HG02763 (cell line): ENCODE results near the gene LTO1.
"Not testable (repeated sequence)": the region's sequence is repeated elsewhere in the genome, so short reads cannot be mapped to it uniquely, and the experiment has no call there.

Experiments
- ATAC-seq: cut with Tn5 transposase; IDR thresholded peaks from one replicate; pipeline ENCODE4 v1.9.1; 2021; ENCODE audit warnings: mild to moderate bottlenecking, moderate library complexity; ENCODE audit not compliant: unreplicated experiment

The LTO1 gene

GRCh38 chr11:69636512-69637197, 38.5 kb downstream of the LTO1 start:
- ATAC-seq: no peak

GRCh38 chr11:69635804-69636511, 39.2 kb downstream of the LTO1 start:
- ATAC-seq: no peak

- ATAC-seq: no peak
Observed at GRCh38 chr11:69635195-69635594, 40.0 kb downstream of the LTO1 start.

- no peak for ATAC-seq
Observed at GRCh38 chr11:69634590-69634989, 40.6 kb downstream of the LTO1 start.

- ATAC-seq: no peak
Observed at GRCh38 chr11:69634069-69634468, 41.1 kb downstream of the LTO1 start.

GRCh38 chr11:69632900-69633299, 42.3 kb downstream of the LTO1 start:
- ATAC-seq: no peak

- ATAC-seq: no peak
Observed at GRCh38 chr11:69630424-69630823, 44.7 kb downstream of the LTO1 start.

- no peak for ATAC-seq
Observed at GRCh38 chr11:69630017-69630416, 45.1 kb downstream of the LTO1 start.

GRCh38 chr11:69627551-69627950, 47.6 kb downstream of the LTO1 start:
- ATAC-seq: no peak

GRCh38 chr11:69625476-69625875, 49.7 kb downstream of the LTO1 start:
- ATAC-seq: no peak

- ATAC-seq: no peak
Observed at GRCh38 chr11:69624293-69624692, 50.9 kb downstream of the LTO1 start.

GRCh38 chr11:69622097-69622681, 53.0 kb downstream of the LTO1 start:
- ATAC-seq: not testable (repeated sequence)

- ATAC-seq: no peak
Observed at GRCh38 chr11:69620683-69621290, 54.4 kb downstream of the LTO1 start.

- ATAC-seq: no peak
Observed at GRCh38 chr11:69618237-69618636, 56.9 kb downstream of the LTO1 start.

- ATAC-seq: no peak
Observed at GRCh38 chr11:69617682-69618081, 57.5 kb downstream of the LTO1 start.

GRCh38 chr11:69617220-69617619, 57.9 kb downstream of the LTO1 start:
- ATAC-seq: no peak
